Stimulated activated CD4-positive, alpha-beta T cell treated with anti-CD3 and anti-CD28 coated beads, Interleukin-4, amount 100 ng/mL, for 4 hours (primary cell): ENCODE results near the gene MCM6.
"Not testable (repeated sequence)": the region's sequence is repeated elsewhere in the genome, so short reads cannot be mapped to it uniquely, and the experiment has no call there.

Experiments
- DNase-seq, 2 experiments: peaks; one replicate each; pipeline ENCODE4 v3.0.0-alpha.2; 2020

The MCM6 gene

GRCh38 chr2:135818937-135819610 is 57.2 kb downstream of the MCM6 start:
- DNase-seq, result peak; percentile 10 to 27

- DNase-seq, result no peak
Measured at GRCh38 chr2:135817951-135818350, 58.3 kb downstream of the MCM6 start.

- no peak for DNase-seq
Measured at GRCh38 chr2:135817466-135817865, 58.8 kb downstream of the MCM6 start.

GRCh38 chr2:135815269-135815668 is 61.0 kb downstream of the MCM6 start:
- DNase-seq, result peak in 1 of 2 experiments; percentile 12

GRCh38 chr2:135812907-135813511 is 63.2 kb downstream of the MCM6 start:
- no peak for DNase-seq

GRCh38 chr2:135807874-135808273 is 68.4 kb downstream of the MCM6 start:
- not testable (repeated sequence) for DNase-seq

DNA sequence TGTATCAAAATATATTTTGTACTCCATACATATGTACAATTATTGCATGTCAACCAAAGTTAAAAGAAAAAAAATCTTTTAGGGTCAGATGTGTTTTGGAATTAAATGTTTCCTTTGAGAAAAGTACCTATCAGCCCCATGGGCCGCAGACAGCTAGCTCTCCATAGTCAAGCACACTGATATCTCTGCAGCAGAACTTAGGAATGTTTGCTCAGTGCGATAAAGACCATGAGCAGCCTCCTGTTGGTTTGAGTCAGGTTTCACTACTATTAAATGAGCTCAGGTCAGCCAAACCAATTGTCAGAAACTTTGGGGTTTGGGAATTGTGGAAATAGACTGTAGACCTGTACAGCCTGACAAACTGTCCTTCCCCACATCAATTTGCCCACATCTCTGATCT is 73.0 kb downstream of the MCM6 start:
- no peak for DNase-seq

DNA sequence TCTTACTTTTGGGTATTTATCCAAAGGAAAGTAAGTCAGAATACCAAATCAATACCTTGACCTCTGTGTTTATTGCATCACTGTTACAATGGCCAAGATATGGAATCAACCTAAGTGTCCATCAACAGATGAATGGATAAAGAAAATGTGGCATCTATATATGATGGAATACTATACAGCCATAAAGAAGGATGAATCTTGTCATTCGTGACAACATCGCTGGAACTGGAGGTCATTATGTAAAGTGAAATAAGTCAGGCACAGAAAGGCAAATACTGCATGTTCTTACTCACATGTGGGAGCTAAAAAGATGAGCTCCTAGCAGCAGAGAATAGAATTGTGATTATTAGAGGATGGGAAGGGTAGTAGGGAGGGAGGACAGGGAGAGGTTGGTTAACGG is 73.9 kb downstream of the MCM6 start:
- no peak for DNase-seq

- no peak for DNase-seq
Measured at GRCh38 chr2:135800513-135801460, 75.5 kb downstream of the MCM6 start.

GRCh38 chr2:135799738-135800137 is 76.5 kb downstream of the MCM6 start:
- DNase-seq, result no peak

DNA sequence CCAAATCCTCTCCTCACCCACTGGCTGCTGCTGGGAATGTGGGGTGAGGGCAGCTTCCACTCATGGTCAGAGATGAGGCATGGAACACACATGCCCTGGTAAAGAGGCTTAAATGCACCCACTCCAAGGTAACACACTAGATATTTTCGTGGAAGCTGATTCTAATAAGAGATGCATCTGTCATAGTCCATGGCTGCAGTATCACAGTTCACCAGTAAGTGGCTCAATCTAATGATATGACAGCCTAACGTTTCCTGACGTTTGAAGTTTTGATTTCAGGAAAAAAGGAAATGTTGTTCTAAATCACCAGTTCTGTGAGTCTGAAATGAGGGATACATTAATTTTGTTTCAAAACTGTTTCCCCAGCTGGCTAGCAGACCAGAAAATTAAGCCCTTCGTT is 77.5 kb downstream of the MCM6 start:
- no peak for DNase-seq

GRCh38 chr2:135798275-135798705 is 78.0 kb downstream of the MCM6 start:
- DNase-seq, result no peak

DNA sequence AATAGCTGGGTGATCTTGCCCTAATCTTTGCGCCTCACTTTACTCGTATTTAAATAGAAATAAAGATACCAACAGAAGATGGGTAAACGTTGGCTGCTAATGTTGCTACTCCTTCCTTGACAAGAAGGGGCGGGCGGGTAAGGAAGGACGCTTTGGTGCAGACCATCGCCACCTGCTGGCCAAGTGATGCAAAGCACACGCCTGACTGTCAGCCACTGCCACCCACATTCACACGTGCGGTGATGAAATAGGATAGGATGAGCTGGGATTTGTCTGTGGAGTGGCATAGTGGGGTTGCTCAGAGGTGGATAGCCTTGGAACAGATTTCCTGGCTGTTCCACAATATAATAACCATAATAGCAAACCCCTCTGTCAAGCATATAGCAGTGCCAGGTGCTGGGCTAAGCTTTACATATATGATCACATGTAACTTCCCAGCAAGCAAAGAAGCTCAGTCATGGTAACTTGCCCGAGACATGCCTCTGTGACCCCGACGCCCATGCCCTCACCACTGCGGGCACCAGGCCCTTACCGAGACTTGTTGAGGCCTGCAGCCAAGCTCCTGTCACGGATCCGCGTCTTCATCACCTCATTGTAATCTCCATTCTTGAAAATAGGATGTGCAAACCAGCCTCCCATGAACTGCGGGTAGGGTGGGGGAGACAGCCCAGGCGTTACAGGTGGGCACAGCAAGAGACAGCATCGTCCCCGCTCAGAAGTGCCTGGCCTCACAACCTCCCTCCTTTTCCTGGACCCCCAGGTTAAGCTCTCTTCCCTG is 78.6 kb downstream of the MCM6 start:
- peak; percentile 68 to 72 for DNase-seq

DNA sequence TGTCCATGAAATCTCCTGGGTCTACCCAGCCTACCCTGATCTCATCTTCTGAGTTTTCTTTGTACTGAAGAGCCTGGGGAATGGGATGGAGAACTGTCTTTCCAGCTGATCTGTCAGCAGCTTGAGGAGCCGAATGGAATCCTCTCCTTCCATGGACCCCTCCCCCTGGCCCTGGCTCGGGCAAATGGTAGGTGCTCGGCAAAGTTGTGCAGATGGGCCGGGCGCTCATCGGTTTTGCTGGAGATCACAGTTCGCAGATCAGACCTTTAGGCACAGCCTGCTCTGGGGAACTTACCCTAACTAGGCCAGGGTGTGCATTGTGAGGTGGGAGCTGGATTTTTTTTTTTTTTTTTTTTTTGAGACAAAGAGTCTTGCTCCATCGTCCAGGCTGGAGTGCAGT is 79.6 kb downstream of the MCM6 start:
- no peak for DNase-seq

- not testable (repeated sequence) for DNase-seq
Measured at GRCh38 chr2:135795641-135796040, 80.6 kb downstream of the MCM6 start.

GRCh38 chr2:135792401-135793150 is 83.7 kb downstream of the MCM6 start:
- no peak for DNase-seq

- DNase-seq, result no peak
Measured at GRCh38 chr2:135791418-135792190, 84.6 kb downstream of the MCM6 start.

DNA sequence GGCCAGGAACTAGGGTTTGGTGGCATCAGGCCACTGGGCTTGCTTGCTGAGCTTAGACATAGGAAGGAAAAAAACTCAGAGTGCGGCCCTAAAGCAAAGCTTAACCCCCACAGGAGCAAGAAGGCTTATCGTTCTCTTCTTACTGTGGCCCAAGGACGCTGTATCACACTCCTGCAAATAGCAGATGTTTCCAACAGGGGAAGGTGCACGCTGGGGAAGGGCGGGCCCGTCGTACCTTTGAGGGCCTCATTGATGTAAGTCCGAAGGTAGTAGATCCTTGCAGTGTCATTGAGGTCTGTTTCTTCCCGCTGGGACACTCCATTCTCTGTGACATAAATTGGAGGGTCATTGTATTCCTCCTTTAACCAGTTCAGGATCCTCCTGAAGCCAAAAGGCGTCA is 85.8 kb downstream of the MCM6 start:
- no peak for DNase-seq
